NCI-H774 (cell line): ENCODE measurements around the gene SLC38A4.
"Not testable (repeated sequence)": the region's sequence is repeated elsewhere in the genome, so short reads cannot be mapped to it uniquely, and the experiment has no call there.

Source experiments
- DNase-seq: peaks from one replicate; lab custom pipeline; 2025; lab: John Stamatoyannopoulos, UW

The SLC38A4 gene

GRCh38 chr12:46825591-46826414 is at the start of gene SLC38A4:
Gene SLC38A4, minus strand, starts transcription at chr12:46825997. Its CDS starts 32,926 bp downstream, at chr12:46793071.
- no peak for DNase-seq

DNA sequence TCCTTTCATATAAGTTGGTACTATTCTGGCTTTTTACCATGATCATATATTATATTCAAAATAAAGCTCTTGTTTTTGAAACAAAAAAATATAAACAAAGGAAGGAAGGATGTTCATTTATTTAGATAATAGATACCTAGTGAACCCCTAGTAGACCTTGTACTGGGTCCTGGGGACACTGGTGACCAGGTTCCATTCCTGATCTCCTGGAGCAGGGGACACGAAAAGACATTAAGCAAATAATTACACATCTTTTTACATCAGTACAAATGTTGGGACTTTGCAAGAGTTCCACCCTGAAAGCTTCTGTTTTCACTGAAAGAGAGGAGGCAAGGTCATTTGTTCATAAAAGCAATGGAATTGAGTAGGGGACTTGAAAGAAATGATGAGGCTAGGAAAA is 49.3 kb upstream of the SLC38A4 start:
- DNase-seq = no peak

DNA sequence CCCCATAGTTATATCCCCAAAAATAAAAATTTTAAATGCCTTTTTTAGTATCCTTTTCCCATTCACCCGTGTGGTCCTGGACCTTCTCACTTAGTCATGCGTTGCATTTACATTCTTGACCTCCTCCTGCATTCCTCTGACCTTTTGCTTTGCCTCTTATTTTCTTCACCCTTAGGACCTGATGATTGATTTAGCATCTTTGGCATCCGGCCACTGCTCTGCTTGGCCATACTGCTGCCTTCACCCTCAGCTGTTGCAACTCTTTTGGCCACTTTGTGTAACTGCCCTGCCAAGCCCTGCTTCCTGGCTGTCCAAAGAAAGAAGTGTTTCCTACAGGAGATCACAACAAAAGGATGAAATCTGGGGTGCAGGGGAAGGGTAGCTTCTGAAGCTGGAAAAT is 48.8 kb upstream of the SLC38A4 start:
- DNase-seq = no peak

GRCh38 chr12:46872135-46872534 is 46.3 kb upstream of the SLC38A4 start:
- DNase-seq = no peak

DNA sequence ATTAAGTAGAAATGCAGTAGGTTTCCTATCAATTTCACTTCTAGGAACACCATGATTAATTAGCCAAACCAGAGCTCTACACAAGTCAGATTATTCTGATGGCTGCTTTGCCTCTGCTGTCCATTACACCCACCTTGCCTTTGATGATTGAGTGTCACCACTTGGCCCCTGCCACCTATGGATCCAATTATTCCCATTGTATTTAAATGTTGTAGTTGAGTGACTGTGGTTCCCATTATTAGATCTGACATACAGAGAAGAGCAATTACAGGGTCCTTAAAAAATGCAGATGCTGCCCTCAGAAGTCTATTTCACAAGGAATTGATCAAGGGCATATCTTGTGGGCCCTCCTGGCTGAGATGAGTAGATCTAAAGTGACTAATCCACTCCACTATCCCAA is 39.5 kb upstream of the SLC38A4 start:
- DNase-seq = no peak

DNA sequence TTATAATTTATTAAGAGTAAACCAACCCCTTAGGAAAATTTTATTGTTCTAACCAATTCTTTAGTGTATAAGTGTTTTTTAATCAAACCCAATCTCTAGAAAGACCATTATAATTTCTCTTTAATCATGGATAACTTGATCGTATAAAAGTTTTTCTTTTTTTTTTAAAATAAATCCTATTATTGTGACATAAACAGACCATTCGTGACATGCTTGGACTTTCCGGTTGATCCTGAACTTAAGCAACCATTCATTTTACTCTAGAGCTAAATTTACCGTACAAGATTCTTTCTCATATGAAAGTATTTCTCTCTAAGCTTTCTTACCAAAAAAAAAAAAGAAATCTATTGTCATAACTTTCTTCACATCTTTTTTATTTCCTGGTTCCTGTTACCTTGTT is 32.6 kb upstream of the SLC38A4 start:
- no peak for DNase-seq

- DNase-seq = no peak
Measured at GRCh38 chr12:46857486-46857885, 31.7 kb upstream of the SLC38A4 start.

GRCh38 chr12:46855760-46856159 is 30.0 kb upstream of the SLC38A4 start:
- no peak for DNase-seq

GRCh38 chr12:46854188-46854587 is 28.4 kb upstream of the SLC38A4 start:
- not testable (repeated sequence) for DNase-seq

DNA sequence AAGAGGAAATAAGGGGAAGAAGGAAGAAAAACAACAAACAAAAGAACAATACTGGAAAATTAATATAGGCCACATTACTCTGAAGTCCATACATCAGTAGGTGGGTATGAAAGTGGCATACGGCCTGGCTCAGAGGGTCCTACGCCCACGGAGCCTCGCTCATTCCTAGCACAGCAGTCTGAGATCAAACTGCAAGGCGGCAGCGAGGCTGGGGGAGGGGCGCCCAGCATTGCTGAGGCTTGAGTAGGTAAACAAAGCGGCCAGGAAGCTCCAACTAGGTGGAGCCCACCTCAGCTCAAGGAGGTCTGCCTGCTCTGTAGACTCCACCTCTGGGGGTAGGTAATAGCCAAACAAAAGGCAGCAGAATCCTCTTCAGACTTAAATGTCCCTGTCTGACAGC is 23.0 kb upstream of the SLC38A4 start:
- DNase-seq = not testable (repeated sequence)

GRCh38 chr12:46847001-46847400 is 21.2 kb upstream of the SLC38A4 start:
- no peak for DNase-seq

GRCh38 chr12:46843811-46844210 is 18.0 kb upstream of the SLC38A4 start:
- no peak for DNase-seq

DNA sequence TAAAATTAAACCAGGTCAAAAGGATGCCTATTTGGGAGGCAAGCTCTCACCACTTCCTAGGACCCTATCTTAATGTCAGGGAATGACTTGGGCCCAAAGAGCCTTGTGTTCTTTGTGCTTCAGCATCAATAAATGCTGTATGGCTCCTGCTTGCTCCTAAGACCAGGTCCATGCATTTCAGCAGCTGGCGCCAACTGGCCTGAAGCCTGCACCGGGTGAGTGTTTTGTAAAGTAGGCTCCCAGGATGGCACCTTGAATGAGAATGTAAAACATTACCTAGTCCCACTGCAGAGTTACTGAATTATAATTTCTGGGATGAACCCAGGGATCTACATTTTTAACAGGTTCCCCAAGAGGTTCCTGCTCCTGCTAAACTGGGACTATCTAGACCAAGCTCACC is 16.1 kb upstream of the SLC38A4 start:
- no peak for DNase-seq

- DNase-seq = no peak
Measured at GRCh38 chr12:46839964-46840363, 14.2 kb upstream of the SLC38A4 start.

- DNase-seq = no peak
Measured at GRCh38 chr12:46839232-46839631, 13.4 kb upstream of the SLC38A4 start.

DNA sequence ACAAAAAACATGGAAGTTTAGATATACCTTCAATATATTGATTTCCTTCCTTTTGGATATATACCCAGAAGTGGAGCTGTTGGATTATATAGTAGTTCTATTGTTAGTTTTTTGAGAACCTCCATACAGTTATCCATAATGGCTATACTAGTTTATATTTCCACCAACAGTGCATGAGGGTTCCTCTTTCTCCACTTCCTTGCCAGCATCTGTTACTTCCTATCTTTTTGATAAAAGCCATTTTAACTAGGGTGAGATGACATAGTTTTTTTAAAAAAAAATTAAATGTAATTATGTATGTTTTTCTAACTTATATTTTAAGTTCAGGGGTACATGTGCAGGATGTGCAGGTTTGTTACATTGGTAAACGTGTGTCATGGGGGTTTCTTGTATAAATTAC is 10.0 kb upstream of the SLC38A4 start:
- DNase-seq = no peak

- DNase-seq = no peak
Measured at GRCh38 chr12:46832130-46832704, 6.4 kb upstream of the SLC38A4 start.

DNA sequence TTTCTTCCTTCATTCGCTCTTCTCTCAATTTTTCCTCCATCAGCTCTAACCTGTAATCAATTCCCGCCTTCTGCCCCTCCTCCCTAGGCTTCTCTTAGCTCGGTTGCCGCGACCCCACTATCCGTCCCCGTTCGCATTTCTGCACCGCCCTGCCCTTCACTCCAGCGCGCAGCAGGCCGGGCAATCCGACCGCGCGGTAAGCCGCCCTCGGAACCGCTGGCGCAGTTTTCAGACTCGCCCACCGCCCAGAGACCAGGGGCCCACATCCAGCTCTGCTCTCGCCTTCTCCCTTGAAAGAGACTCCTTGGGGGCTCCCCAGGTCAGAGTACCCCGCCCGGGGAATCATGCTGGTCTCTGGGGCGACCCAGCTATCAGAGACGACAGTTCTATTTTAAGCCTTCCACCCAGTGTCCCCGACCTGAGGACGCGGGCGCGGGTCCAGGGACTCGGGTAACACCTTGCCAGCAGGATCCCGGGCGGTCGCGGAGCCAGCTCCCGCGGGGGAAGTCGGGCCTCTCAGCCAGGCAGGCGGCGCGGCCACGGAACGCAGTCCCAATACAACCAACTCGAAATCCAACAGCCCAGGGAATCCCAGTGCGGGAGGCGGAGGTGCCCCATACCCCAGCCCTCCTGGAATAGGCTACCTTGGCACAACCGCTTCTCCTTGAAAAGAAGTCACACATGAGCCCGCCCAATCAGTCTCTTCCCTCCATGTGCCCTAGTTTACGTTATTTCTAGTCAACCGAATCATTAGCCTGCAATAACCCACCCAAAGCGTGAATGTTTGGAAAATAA is 5.7 kb upstream of the SLC38A4 start:
- DNase-seq = no peak

GRCh38 chr12:46830731-46831334 is 5.0 kb upstream of the SLC38A4 start:
- DNase-seq = no peak

DNA sequence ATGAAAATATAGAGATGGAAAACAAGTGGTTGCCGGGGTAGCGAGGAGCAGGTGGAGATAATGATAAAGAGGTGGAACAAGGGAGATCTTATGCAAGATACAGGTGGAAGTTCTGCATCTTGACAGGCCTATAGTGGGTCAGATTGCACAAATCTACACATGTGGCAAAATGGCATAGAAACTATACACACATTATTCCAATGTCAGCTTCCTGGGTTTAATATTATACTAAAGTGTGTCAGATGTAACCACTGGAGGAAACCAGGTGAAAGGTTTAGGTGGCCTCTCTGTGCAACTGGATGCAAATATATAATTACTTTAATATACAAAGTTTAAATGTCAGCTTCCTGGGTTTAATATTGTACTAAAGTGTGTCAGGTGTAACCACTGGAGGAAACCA is 1.1 kb downstream of the SLC38A4 start:
- no peak for DNase-seq

DNA sequence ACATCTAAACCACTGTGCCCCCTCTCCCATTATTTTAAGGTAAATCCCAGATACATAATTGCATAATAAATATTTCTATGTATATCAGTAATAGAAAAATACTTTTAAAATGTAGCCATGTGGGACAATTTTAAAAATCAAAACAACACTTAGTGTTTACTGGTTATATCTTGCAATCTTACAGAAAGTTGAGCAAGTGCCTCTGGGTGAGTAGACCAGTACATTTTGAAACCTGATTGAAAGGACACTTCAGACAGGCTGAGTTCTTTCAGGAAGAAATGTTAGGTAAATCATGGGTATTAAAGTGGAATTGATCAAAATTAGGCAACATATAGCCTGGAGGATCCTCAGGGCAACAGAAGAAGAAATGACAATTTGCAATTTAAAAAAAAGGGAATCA is 7.2 kb downstream of the SLC38A4 start:
- DNase-seq = no peak

- DNase-seq = no peak
Measured at GRCh38 chr12:46815809-46816208, 10.0 kb downstream of the SLC38A4 start.

DNA sequence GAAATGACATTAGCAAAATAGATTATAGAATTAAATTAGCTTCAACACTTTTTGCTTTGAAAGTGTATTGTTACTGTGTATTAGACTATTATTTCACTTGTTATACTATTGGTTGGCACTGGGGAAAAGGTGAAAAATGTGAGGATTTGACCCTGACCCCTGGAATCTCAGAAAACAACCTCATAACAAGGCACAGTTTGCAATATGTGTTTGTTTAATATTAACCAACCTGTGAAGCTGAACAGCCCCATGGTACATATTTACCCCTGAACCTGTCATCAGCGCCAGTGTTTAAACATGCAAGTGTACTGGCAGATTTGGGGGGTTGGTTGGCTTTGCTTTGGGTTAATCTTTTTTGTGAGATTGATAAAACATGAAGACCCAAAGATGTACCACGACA is 11.7 kb downstream of the SLC38A4 start:
- no peak for DNase-seq
